ENCODE data around the gene PNPO. TPM values are rescaled to one million over a fixed set of nuclear protein-coding genes. Genes with fewer than 3 reads are reported as not detected.

PNPO gene
- total RNA-seq, 1 donor from 2014 or later, result 43.5 TPM

DNA sequence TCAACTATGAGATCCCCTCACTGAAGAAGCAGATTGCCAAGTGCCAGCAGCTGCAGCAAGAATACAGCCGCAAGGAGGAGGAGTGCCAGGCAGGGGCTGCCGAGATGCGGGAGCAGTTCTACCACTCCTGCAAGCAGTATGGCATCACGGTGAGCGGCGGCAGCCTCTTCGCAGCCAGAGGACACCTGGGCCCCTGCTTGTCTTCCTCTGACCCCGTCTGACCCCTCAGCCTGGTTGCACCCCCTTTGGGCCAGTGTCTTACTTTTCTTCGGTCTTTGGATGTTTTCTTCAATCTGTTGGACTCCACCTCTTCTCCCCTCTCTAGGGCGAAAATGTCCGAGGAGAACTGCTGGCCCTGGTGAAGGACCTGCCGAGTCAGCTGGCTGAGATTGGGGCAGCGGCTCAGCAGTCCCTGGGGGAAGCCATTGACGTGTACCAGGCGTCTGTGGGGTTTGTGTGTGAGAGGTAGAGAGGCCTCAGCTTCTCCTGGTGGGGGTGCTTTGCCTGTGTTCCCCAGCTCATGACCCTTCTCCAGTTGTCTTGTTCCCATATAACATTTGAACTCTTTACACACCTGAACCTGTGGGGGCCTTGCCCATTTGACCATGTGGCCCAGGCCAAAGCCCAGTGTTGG, 33.9 kb downstream of the PNPO start:
- no peak for DNase-seq (ENCODE audit: low read depth)
- TF ChIP-seq, protein P1, sequence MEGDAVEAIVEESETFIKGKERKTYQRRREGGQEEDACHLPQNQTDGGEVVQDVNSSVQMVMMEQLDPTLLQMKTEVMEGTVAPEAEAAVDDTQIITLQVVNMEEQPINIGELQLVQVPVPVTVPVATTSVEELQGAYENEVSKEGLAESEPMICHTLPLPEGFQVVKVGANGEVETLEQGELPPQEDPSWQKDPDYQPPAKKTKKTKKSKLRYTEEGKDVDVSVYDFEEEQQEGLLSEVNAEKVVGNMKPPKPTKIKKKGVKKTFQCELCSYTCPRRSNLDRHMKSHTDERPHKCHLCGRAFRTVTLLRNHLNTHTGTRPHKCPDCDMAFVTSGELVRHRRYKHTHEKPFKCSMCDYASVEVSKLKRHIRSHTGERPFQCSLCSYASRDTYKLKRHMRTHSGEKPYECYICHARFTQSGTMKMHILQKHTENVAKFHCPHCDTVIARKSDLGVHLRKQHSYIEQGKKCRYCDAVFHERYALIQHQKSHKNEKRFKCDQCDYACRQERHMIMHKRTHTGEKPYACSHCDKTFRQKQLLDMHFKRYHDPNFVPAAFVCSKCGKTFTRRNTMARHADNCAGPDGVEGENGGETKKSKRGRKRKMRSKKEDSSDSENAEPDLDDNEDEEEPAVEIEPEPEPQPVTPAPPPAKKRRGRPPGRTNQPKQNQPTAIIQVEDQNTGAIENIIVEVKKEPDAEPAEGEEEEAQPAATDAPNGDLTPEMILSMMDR (IDR thresholded peaks at IDR 0.05; ENCODE audit: insufficient read depth, low read length, poor library complexity, severe bottlenecking), result no peak
- Histone ChIP-seq H3K4me3 (ENCODE audit: low read depth, low read length) (no peak overlapping the region), H3K27me3 (ENCODE audit: control insufficient read depth, insufficient read depth, low read length) (no peaks in the 10 kb centered on the region), H3K36me3 (ENCODE audit: control insufficient read depth, insufficient read depth, low read length) (peaks cover under 1% of the 10 kb centered on the region)

DNA sequence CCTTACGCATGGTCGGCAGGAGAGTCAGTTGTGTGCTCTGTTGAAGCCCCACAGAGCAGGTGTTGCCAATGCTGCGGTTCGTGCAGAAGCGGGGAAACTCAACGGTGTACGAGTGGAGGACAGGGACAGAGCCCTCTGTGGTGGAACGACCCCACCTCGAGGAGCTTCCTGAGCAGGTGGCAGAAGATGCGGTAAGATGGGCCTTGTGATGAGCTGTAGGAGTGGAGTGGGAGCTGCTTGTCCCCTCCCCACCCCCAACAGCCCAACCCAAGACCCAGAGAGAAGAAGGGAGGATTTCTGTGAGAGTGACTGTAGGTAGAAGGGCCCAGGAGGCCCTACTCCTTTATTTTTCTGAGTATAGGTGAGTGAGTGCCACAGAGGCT, 34.4 kb downstream of the PNPO start:
- Histone ChIP-seq H3K27me3 (ENCODE audit: control insufficient read depth, insufficient read depth, low read length) (no peaks in the 10 kb centered on the region), H3K4me3 (ENCODE audit: low read depth, low read length) (no peak overlapping the region), H3K36me3 (ENCODE audit: control insufficient read depth, insufficient read depth, low read length) (peaks cover 2% of the 10 kb centered on the region)
- DNase-seq (ENCODE audit: low read depth), result no peak
- TF ChIP-seq, protein P1 (IDR thresholded peaks at IDR 0.05; ENCODE audit: insufficient read depth, low read length, poor library complexity, severe bottlenecking), result no peak

DNA sequence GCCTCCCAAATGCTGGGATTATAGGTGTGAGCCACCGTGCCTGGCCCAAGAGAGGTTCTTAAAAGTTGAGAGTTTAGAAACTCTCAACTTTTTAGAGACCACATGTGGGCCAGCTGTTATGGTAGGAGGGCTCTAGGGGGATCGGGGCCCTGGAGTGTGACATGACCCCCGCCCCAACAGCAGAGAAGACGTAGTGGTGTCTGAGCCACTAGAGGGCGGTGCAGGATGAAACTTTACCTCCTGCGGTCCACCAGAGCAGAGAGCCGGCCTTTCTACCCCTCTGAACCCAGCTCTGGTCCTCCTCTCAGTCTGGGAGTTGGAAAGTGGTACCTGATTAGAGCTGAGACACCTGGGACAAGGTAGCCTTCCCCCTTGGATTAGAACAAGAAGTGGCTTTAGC, 37.0 kb downstream of the PNPO start:
- no peak overlapping the region for H3K4me3 ChIP-seq (ENCODE audit: low read depth, low read length)
- H3K36me3 ChIP-seq (ENCODE audit: control insufficient read depth, insufficient read depth, low read length), result peaks cover 5% of the 10 kb centered on the region
- TF ChIP-seq, protein P1 (IDR thresholded peaks at IDR 0.05; ENCODE audit: insufficient read depth, low read length, poor library complexity, severe bottlenecking), result peak; percentile 84
- DNase-seq (ENCODE audit: low read depth), result no peak
- H3K27me3 ChIP-seq (ENCODE audit: control insufficient read depth, insufficient read depth, low read length), result no peaks in the 10 kb centered on the region

DNA sequence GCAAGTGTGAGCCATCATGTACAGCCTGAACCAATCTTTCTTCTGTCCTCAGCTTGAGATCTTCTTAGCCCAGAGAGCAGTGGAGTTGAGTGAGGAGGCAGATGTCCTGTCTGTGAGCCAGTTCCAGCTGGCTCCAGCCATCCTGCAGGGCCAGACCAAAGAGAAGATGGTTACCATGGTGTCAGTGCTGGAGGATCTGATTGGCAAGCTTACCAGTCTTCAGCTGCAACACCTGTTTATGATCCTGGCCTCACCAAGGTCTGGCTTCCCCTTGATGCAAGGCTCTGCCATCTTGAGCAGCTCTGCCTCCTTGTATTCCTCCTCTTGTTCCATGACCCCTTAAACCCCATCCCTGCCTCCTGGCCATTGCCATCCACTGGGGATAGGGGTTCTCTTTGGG, 39.2 kb downstream of the PNPO start:
- no peaks in the 10 kb centered on the region for H3K27me3 ChIP-seq (ENCODE audit: control insufficient read depth, insufficient read depth, low read length)
- no peak overlapping the region for H3K4me3 ChIP-seq (ENCODE audit: low read depth, low read length)
- H3K36me3 ChIP-seq (ENCODE audit: control insufficient read depth, insufficient read depth, low read length), result peaks cover 5% of the 10 kb centered on the region
- no peak for DNase-seq (ENCODE audit: low read depth)
- TF ChIP-seq, protein P1 (IDR thresholded peaks at IDR 0.05; ENCODE audit: insufficient read depth, low read length, poor library complexity, severe bottlenecking), result no peak

DNA sequence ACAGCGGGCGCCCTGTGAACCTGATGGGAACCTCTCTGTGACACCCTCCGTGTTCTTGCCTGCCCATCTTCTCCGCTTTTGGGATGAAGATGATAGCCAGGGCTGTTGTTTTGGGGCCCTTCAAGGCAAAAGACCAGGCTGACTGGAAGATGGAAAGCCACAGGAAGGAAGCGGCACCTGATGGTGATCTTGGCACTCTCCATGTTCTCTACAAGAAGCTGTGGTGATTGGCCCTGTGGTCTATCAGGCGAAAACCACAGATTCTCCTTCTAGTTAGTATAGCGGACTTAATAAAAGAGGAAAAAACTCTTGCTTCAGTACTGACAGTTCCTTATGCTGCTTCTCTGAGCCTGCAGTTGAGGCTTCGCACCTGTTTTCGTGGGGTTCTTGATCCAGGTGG, 40.1 kb downstream of the PNPO start:
- Histone ChIP-seq H3K27me3 (ENCODE audit: control insufficient read depth, insufficient read depth, low read length) (no peaks in the 10 kb centered on the region), H3K4me3 (ENCODE audit: low read depth, low read length) (no peak overlapping the region), H3K36me3 (ENCODE audit: control insufficient read depth, insufficient read depth, low read length) (peaks cover 5% of the 10 kb centered on the region)
- no peak for DNase-seq (ENCODE audit: low read depth)
- TF ChIP-seq, protein P1 (IDR thresholded peaks at IDR 0.05; ENCODE audit: insufficient read depth, low read length, poor library complexity, severe bottlenecking), result no peak

DNA sequence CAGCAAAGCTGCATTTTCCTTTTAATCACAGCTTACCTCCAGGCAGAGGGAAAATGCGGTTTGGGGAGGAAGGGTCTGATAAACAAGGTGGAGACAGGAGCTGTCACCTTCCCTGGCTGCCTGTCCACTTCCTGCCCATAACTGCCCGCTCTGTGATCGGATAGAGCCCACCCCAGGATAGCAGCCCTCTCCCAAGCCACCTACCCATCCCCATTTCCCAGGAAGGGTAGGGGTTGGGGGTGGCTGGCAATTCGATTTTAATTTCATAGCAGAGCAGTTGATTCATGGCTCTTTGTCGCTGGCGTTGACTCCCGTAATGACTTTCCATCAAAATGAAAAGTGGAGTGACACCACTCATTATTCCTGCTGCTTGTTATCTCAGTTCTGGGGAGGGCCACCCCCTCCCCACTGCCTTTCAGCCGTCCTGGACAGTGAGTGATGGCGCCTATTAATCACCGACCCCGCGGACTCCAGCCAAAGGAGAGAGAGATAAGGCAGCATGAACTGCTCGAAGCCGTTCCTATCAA, 40.8 kb downstream of the PNPO start:
- TF ChIP-seq, protein P1 (IDR thresholded peaks at IDR 0.05; ENCODE audit: insufficient read depth, low read length, poor library complexity, severe bottlenecking), result no peak
- no peaks in the 10 kb centered on the region for H3K27me3 ChIP-seq (ENCODE audit: control insufficient read depth, insufficient read depth, low read length)
- DNase-seq (ENCODE audit: low read depth), result no peak
- H3K4me3 ChIP-seq (ENCODE audit: low read depth, low read length), result no peak overlapping the region
- H3K36me3 ChIP-seq (ENCODE audit: control insufficient read depth, insufficient read depth, low read length), result peaks cover 5% of the 10 kb centered on the region

All from kidney epithelial cell (primary cell).